SK-N-SH treated with all-trans-retinoic acid at 6 μM for 48 hours (cell line): ENCODE data around the gene TADA3.

ENCODE experiments used
- ISL1 ChIP-seq: fragments of 250-450 bp; sonication (Bioruptor Pico); IDR thresholded peaks from 2 replicates; pipeline ENCODE4 v2.1.2; 2022; ENCODE audit warnings: mild to moderate bottlenecking, moderate library complexity
- OSR1 ChIP-seq: fragments of 250-450 bp; sonication (Bioruptor Pico); IDR thresholded peaks from 2 replicates; pipeline ENCODE4 v1.8.0; 2022; ENCODE audit warnings: moderate library complexity, mild to moderate bottlenecking, inconsistent platforms
- SNAI2 ChIP-seq: fragments of 250-450 bp; sonication (Bioruptor Pico); IDR thresholded peaks from 2 replicates; pipeline ENCODE4 v1.5.0; 2020; ENCODE audit warnings: mild to moderate bottlenecking, moderate library complexity
- ZC3H10 ChIP-seq: fragments of 250-450 bp; sonication (Bioruptor Pico); IDR thresholded peaks from 2 replicates; pipeline ENCODE4 v1.5.1; 2021; ENCODE audit warnings: mild to moderate bottlenecking, moderate library complexity
- ZFP30 ChIP-seq: fragments of 450-650 bp; formaldehyde crosslinking; IDR thresholded peaks from 2 replicates; pipeline ENCODE4 v1.5.0; 2022; ENCODE audit warnings: mild to moderate bottlenecking, moderate library complexity
- TF ChIP-seq, protein P1 (sequence below): fragments of 250-450 bp; sonication (Bioruptor Pico); IDR thresholded peaks from 2 replicates; pipeline ENCODE4 v1.8.0; 2020; ENCODE audit warnings: mild to moderate bottlenecking, moderate library complexity, borderline replicate concordance
- TF ChIP-seq, protein P2 (sequence below): fragments of 250-450 bp; sonication (Bioruptor Pico); IDR thresholded peaks from 2 replicates; pipeline ENCODE4 v1.5.1; 2021; ENCODE audit warnings: mild to moderate bottlenecking, moderate library complexity
- TF ChIP-seq, protein P3 (sequence below): fragments of 250-450 bp; sonication (Bioruptor Pico); IDR thresholded peaks from 2 replicates; pipeline ENCODE4 v1.5.1; 2020; ENCODE audit warnings: low read depth, mild to moderate bottlenecking, moderate library complexity

DNA sequence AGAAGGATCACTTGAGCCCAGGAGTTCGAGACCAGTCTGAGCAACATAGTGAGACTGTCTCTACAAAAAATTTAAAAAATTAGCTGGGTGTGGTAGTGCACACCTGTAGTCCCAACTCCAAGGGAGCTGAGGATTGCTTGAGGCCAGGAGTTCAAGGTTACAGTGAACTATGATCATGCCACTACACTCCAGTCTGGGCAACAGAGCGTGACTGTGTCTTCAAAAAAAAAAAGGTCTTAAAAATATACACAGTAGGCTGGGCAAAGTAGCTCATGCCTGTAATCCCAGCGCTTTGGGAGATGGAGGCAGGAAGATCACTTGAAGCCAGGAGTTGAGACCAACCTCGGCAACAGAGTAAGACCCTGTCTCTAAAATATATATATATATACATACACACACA lies 11.4 kb downstream of the TADA3 start:
- TF ChIP-seq SNAI2 (CRISPR knock-in tag): no peak
- no peak for TF ChIP-seq ZC3H10 (CRISPR knock-in tag)
- no peak for TF ChIP-seq ISL1 (CRISPR knock-in tag)
- TF ChIP-seq, protein P1, sequence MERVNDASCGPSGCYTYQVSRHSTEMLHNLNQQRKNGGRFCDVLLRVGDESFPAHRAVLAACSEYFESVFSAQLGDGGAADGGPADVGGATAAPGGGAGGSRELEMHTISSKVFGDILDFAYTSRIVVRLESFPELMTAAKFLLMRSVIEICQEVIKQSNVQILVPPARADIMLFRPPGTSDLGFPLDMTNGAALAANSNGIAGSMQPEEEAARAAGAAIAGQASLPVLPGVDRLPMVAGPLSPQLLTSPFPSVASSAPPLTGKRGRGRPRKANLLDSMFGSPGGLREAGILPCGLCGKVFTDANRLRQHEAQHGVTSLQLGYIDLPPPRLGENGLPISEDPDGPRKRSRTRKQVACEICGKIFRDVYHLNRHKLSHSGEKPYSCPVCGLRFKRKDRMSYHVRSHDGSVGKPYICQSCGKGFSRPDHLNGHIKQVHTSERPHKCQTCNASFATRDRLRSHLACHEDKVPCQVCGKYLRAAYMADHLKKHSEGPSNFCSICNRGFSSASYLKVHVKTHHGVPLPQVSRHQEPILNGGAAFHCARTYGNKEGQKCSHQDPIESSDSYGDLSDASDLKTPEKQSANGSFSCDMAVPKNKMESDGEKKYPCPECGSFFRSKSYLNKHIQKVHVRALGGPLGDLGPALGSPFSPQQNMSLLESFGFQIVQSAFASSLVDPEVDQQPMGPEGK (CRISPR knock-in tag): no peak
- TF ChIP-seq, protein P2, sequence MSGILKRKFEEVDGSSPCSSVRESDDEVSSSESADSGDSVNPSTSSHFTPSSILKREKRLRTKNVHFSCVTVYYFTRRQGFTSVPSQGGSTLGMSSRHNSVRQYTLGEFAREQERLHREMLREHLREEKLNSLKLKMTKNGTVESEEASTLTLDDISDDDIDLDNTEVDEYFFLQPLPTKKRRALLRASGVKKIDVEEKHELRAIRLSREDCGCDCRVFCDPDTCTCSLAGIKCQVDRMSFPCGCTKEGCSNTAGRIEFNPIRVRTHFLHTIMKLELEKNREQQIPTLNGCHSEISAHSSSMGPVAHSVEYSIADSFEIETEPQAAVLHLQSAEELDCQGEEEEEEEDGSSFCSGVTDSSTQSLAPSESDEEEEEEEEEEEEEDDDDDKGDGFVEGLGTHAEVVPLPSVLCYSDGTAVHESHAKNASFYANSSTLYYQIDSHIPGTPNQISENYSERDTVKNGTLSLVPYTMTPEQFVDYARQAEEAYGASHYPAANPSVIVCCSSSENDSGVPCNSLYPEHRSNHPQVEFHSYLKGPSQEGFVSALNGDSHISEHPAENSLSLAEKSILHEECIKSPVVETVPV (CRISPR knock-in tag): no peak
- no peak for TF ChIP-seq ZFP30 (CRISPR knock-in tag)
- TF ChIP-seq, protein P3, sequence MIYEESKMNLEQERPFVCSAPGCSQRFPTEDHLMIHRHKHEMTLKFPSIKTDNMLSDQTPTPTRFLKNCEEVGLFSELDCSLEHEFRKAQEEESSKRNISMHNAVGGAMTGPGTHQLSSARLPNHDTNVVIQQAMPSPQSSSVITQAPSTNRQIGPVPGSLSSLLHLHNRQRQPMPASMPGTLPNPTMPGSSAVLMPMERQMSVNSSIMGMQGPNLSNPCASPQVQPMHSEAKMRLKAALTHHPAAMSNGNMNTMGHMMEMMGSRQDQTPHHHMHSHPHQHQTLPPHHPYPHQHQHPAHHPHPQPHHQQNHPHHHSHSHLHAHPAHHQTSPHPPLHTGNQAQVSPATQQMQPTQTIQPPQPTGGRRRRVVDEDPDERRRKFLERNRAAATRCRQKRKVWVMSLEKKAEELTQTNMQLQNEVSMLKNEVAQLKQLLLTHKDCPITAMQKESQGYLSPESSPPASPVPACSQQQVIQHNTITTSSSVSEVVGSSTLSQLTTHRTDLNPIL (CRISPR knock-in tag): no peak
- TF ChIP-seq OSR1 (CRISPR knock-in tag): no peak
